Upper lobe of right lung (tissue), 1 donor: ENCODE results near the gene ARHGAP6. TPM values are rescaled to one million over a fixed set of nuclear protein-coding genes. Genes with fewer than 3 reads are reported as not detected.

ENCODE experiments used
- ATAC-seq: fragments of 200-7000 bp; cut with Tn5 transposase; one replicate; pipeline ENCODE4 v1.9.1; 2020; ENCODE audit warnings: mild to moderate bottlenecking, moderate library complexity
- DNase-seq: peaks from one replicate; pipeline ENCODE4 v3.0.0-alpha.2; 2020
- H3K27ac ChIP-seq: fragments of 200-600 bp; one replicate; pipeline ENCODE4 v1.8.0; 2022
- H3K27me3 ChIP-seq: fragments of 200-600 bp; one replicate; pipeline ENCODE4 v1.8.0; 2022; ENCODE audit warnings: mild to moderate bottlenecking
- H3K36me3 ChIP-seq: fragments of 200-600 bp; one replicate; pipeline ENCODE4 v1.8.0; 2022
- H3K4me1 ChIP-seq: fragments of 200-600 bp; one replicate; pipeline ENCODE4 v1.8.0; 2022
- H3K4me3 ChIP-seq: fragments of 200-600 bp; one replicate; pipeline ENCODE4 v1.8.0; 2022; ENCODE audit warnings: mild to moderate bottlenecking
- H3K9me3 ChIP-seq: fragments of 200-600 bp; one replicate; pipeline ENCODE4 v1.8.0; 2022
- intact Hi-C: fragments of 100-400 bp; cut with DNase I; formaldehyde crosslinking; loops from one replicate; pipeline ENCODE4 v1.11.0; 2022
- total RNA-seq: library from RNA; stranded (reverse); fragmentation: NEBNext Ultra II Directional; extraction: Animal tissue kit (Norgen Biotek cat#: 25700); gene quantifications from one replicate; pipeline ENCODE4 v1.2.1, GENCODE V29; 2021
- TF ChIP-seq, protein P1 (sequence below): fragments of 200-600 bp; IDR thresholded peaks from one replicate; pipeline ENCODE4 v1.8.0; 2022; ENCODE audit warnings: antibody characterized with exemption
- donor health status: DM: no; HTN: yes; CAD: no; lungs with severe emphysema.

Gene ARHGAP6
- total RNA-seq, 1 donor from 2014 or later, result 17.1 TPM

- H3K4me1 ChIP-seq, result no peaks in the 10 kb centered on the region
- H3K36me3 ChIP-seq, result no peaks in the 10 kb centered on the region
- H3K9me3 ChIP-seq, result no peaks in the 10 kb centered on the region
- intact Hi-C loops, result no loop called here
- no peaks in the 10 kb centered on the region for H3K27me3 ChIP-seq
- no peak for DNase-seq
- H3K27ac ChIP-seq, result peak overlapping the region; percentile 36
- no peak overlapping the region for H3K4me3 ChIP-seq
- TF ChIP-seq, protein P1, sequence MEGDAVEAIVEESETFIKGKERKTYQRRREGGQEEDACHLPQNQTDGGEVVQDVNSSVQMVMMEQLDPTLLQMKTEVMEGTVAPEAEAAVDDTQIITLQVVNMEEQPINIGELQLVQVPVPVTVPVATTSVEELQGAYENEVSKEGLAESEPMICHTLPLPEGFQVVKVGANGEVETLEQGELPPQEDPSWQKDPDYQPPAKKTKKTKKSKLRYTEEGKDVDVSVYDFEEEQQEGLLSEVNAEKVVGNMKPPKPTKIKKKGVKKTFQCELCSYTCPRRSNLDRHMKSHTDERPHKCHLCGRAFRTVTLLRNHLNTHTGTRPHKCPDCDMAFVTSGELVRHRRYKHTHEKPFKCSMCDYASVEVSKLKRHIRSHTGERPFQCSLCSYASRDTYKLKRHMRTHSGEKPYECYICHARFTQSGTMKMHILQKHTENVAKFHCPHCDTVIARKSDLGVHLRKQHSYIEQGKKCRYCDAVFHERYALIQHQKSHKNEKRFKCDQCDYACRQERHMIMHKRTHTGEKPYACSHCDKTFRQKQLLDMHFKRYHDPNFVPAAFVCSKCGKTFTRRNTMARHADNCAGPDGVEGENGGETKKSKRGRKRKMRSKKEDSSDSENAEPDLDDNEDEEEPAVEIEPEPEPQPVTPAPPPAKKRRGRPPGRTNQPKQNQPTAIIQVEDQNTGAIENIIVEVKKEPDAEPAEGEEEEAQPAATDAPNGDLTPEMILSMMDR, result no peak
- no peak for ATAC-seq
Measured at GRCh38 chrX:11421805-11422524, 243.8 kb downstream of the ARHGAP6 start.

DNA sequence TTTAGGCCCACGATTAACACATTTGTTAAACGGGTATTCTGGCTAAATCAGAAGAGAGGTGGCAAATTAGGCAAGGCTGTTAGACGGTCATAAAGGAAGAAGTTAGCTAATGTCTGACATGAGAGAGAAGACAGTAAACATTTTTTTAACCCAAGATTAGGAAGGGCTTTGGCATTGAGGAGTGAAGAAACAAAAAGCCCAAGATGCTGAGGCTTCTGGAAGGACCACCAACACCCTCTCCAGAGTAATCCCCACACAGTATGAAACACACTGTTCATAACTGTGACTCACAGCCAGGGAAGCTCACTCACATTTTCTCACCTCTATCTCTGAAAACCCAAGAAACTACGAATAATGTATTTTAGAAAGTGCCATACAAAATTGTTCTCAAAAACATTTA, 244.9 kb downstream of the ARHGAP6 start:
- H3K9me3 ChIP-seq, result no peaks in the 10 kb centered on the region
- H3K27ac ChIP-seq, result no peak overlapping the region
- H3K36me3 ChIP-seq, result no peaks in the 10 kb centered on the region
- H3K27me3 ChIP-seq, result no peaks in the 10 kb centered on the region
- no peak overlapping the region for H3K4me3 ChIP-seq
- TF ChIP-seq, protein P1, result no peak
- no peak for DNase-seq
- no peak for ATAC-seq
- intact Hi-C loops, result no loop called here
- H3K4me1 ChIP-seq, result no peaks in the 10 kb centered on the region

DNA sequence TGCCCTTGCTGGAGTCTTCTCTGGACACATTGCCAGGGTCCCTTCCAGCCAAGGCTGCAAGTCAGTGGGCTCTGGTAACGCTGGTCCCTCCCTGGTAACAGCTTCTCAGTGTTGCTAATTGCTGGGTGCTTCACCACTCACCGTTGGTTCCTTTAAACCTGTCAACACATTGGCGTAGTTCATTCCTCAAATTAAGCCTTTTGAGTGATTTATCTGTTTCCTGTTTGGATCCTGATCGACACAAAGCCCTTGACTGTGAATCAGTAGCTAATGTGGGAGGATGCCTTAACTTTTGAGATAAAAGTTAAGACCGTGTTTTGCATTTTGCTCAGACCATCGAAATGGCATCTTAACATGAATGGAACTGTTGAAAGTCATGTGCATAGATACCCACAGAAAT, 246.6 kb downstream of the ARHGAP6 start:
- TF ChIP-seq, protein P1, result no peak
- ATAC-seq (no peak), DNase-seq (no peak)
- no peaks in the 10 kb centered on the region for H3K4me1 ChIP-seq
- H3K27ac ChIP-seq, result no peak overlapping the region
- no peaks in the 10 kb centered on the region for H3K36me3 ChIP-seq
- no peak overlapping the region for H3K4me3 ChIP-seq
- intact Hi-C loops, result no loop called here
- no peaks in the 10 kb centered on the region for H3K27me3 ChIP-seq
- no peaks in the 10 kb centered on the region for H3K9me3 ChIP-seq

- Histone ChIP-seq H3K27me3 (no peaks in the 10 kb centered on the region), H3K27ac (no peak overlapping the region), H3K9me3 (no peaks in the 10 kb centered on the region), H3K4me1 (no peaks in the 10 kb centered on the region), H3K4me3 (no peak overlapping the region), H3K36me3 (no peaks in the 10 kb centered on the region)
- TF ChIP-seq, protein P1, result no peak
- ATAC-seq, result no peak
- no peak for DNase-seq
- intact Hi-C loops, result no loop called here
Measured at GRCh38 chrX:11416600-11416999, 249.1 kb downstream of the ARHGAP6 start.

DNA sequence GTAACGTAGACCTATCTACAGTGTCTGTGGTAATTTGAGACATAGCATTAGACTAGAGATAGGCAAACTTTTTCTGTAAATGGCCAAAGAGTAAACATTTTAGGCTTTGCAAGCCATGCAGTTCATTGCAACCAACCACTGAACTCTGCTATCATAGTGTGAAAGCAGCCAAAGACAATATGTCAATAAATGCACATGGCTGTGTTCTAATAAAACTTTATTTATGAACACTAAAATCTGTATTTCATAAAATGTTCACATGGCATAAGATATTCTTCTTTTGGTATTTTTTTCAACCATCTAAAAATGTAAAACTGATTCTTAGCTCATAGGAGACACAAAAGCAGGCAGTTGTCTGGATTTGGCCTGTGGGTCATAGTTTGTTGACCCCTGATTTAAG, 251.6 kb downstream of the ARHGAP6 start:
- DNase-seq, result no peak
- no peaks in the 10 kb centered on the region for H3K4me1 ChIP-seq
- intact Hi-C loops, result no loop called here
- no peak for ATAC-seq
- no peaks in the 10 kb centered on the region for H3K27me3 ChIP-seq
- no peaks in the 10 kb centered on the region for H3K9me3 ChIP-seq
- H3K27ac ChIP-seq, result no peak overlapping the region
- TF ChIP-seq, protein P1, result no peak
- no peak overlapping the region for H3K4me3 ChIP-seq
- H3K36me3 ChIP-seq, result no peaks in the 10 kb centered on the region
